HCT116 (cell line): ENCODE results near the gene PTPN22. TPM values are rescaled to one million over a fixed set of nuclear protein-coding genes. Genes with fewer than 3 reads are reported as not detected.
A peak's percentile ranks its signal among the peaks of the same experiment; 100 is the strongest.

ENCODE experiments used
- ATAC-seq: fragments of 200-7000 bp; cut with Tn5 transposase; 2 replicates; pipeline ENCODE4 v1.9.1; 2020; ENCODE audit warnings: mild to moderate bottlenecking, moderate library complexity
- BruUV-seq: library from RNA; stranded (reverse); fragments of 400-500 nt; replicated peaks from 2 replicates; lab custom pipeline; 2021; lab: Mats Ljungman, UMichigan
- CTCF ChIA-PET: fragments of 300-600 bp; sonication (Branson Sonifier 250); formaldehyde crosslinking; loops from one replicate; lab custom pipeline; 2021; ENCODE audit warnings: antibody characterized with exemption; lab: Charles Lee
- POLR2A ChIA-PET: fragments of 300-600, 350-600 bp; sonication (Branson Sonifier 250); formaldehyde crosslinking; loops from one replicate; lab custom pipeline; 2021; ENCODE audit warnings: antibody characterized with exemption; lab: Charles Lee
- RAD21 ChIA-PET, 2 experiments: fragments of 300-600 bp; sonication (Branson Sonifier 250); formaldehyde crosslinking; loops; one replicate each; lab custom pipeline; 2023; ENCODE audit warnings: low total read pairs in 2 of 2; ENCODE audit not compliant: uncharacterized antibody in 2 of 2, unreplicated experiment in 2 of 2, low non-redundant PET in 1 of 2; lab: Charles Lee
- DNase-seq: peaks from one replicate; pipeline ENCODE4 v3.0.0-alpha.2; 2010; ENCODE audit warnings: low read depth, low spot score
- H2AFZ ChIP-seq: fragments of 200-600 bp; shearing (Covaris generic), sonication (generic); 2 replicates; pipeline ENCODE4 v1.6.1; 2017; ENCODE audit warnings: low read depth, mixed run types, mixed read lengths, antibody characterized with exemption, low read length; ENCODE audit not compliant: poor library complexity, severe bottlenecking
- H3K27ac ChIP-seq: 2 replicates; pipeline ENCODE4 v1.5.1; 2012; ENCODE audit warnings: low read depth, low read length
- H3K27me3 ChIP-seq: fragments of 200-600 bp; sonication (generic); 2 replicates; pipeline ENCODE4 v1.6.1; 2016; ENCODE audit warnings: mixed run types, low read length, mixed read lengths; ENCODE audit not compliant: insufficient read depth
- H3K36me3 ChIP-seq, 2 experiments: fragments of 200-500 bp in 1 of 2; fragments of 200-600 bp in 1 of 2; sonication (Bioruptor generic) in 1 of 2; sonication (generic) in 1 of 2; 2 replicates each; pipeline versions ENCODE4 v1.5.1 to v1.6.1; 2014 to 2016; ENCODE audit warnings: low read length in 2 of 2, inconsistent platforms in 1 of 2, mixed read lengths in 1 of 2, mixed run types in 1 of 2; ENCODE audit not compliant: insufficient read depth in 2 of 2, control insufficient read depth in 1 of 2
- H3K4me1 ChIP-seq, 2 experiments: fragments of 200-600 bp in 1 of 2; sonication (generic) in 1 of 2; 2 replicates each; pipeline versions ENCODE4 v1.5.1 to v1.6.1; 2012 to 2017; ENCODE audit warnings: low read length in 2 of 2, inconsistent platforms in 1 of 2, mild to moderate bottlenecking in 1 of 2, mixed read lengths in 1 of 2, mixed run types in 1 of 2, moderate library complexity in 1 of 2; ENCODE audit not compliant: insufficient read depth in 2 of 2, control insufficient read depth in 1 of 2
- H3K4me2 ChIP-seq: fragments of 200-600 bp; sonication (generic); 2 replicates; pipeline ENCODE4 v1.6.1; 2017; ENCODE audit warnings: mixed run types, low read length, mixed read lengths
- H3K4me3 ChIP-seq, 2 experiments: fragments of 200-600 bp in 1 of 2; sonication (generic) in 1 of 2; replicated peaks in 1 of 2; 2 replicates each; pipeline ENCODE4 v1.5.1; 2011 to 2016; ENCODE audit warnings: low read length in 2 of 2, control low read depth in 1 of 2, low read depth in 1 of 2, mild to moderate bottlenecking in 1 of 2, mixed read lengths in 1 of 2, mixed run types in 1 of 2
- H3K79me2 ChIP-seq: fragments of 200-600 bp; sonication (generic); 2 replicates; pipeline ENCODE4 v1.6.1; 2017; ENCODE audit warnings: mild to moderate bottlenecking, mixed run types, low read length, moderate library complexity, mixed read lengths; ENCODE audit not compliant: insufficient read depth
- H3K9ac ChIP-seq: fragments of 200-600 bp; sonication (generic); 2 replicates; pipeline ENCODE4 v1.6.1; 2016; ENCODE audit warnings: low read length, mixed read lengths
- H3K9me2 ChIP-seq: fragments of 200-600 bp; sonication (generic), shearing (Covaris generic); 2 replicates; pipeline ENCODE4 v1.6.1; 2017; ENCODE audit warnings: mixed run types, mild to moderate bottlenecking, moderate library complexity; ENCODE audit not compliant: insufficient read depth
- H3K9me3 ChIP-seq, 2 experiments: fragments of 200-500 bp in 1 of 2; fragments of 200-600 bp in 1 of 2; sonication (Bioruptor generic) in 1 of 2; sonication (generic) in 1 of 2; 2 replicates each; pipeline ENCODE4 v1.6.1; 2014 to 2017; ENCODE audit warnings: low read length in 2 of 2, mixed read lengths in 2 of 2, inconsistent platforms in 1 of 2, low read depth in 1 of 2, mild to moderate bottlenecking in 1 of 2, mixed run types in 1 of 2, moderate library complexity in 1 of 2; ENCODE audit not compliant: control insufficient read depth in 1 of 2, insufficient read depth in 1 of 2
- H4K20me1 ChIP-seq: fragments of 200-600 bp; sonication (generic), shearing (Covaris generic); 2 replicates; pipeline ENCODE4 v1.6.1; 2017; ENCODE audit warnings: mixed run types, mild to moderate bottlenecking, moderate library complexity; ENCODE audit not compliant: insufficient read depth
- CBX3 ChIP-seq: IDR thresholded peaks from 2 replicates; pipeline ENCODE4 v1.6.1; 2012; ENCODE audit warnings: low read depth
- CEBPB ChIP-seq: IDR thresholded peaks from 2 replicates; pipeline ENCODE4 v1.6.1; 2012; ENCODE audit warnings: low read depth
- EGR1 ChIP-seq: IDR thresholded peaks from 2 replicates; pipeline ENCODE4 v1.6.1; 2012; ENCODE audit warnings: low read depth
- ELF1 ChIP-seq: IDR thresholded peaks from 2 replicates; pipeline ENCODE4 v1.6.1; 2012; ENCODE audit warnings: low read depth, borderline replicate concordance
- EZH2 ChIP-seq: fragments of 200-600 bp; sonication (generic); IDR thresholded peaks from 2 replicates; pipeline ENCODE4 v1.6.1; 2017; ENCODE audit warnings: antibody characterized with exemption, mixed run types
- EZH2phosphoT487 ChIP-seq: fragments of 200-600 bp; IDR thresholded peaks from 2 replicates; pipeline ENCODE4 v1.6.1; 2018; ENCODE audit warnings: antibody characterized with exemption, borderline replicate concordance
- FOSL1 ChIP-seq: IDR thresholded peaks from 2 replicates; pipeline ENCODE4 v1.6.1; 2012; ENCODE audit warnings: low read depth
- JUND ChIP-seq: IDR thresholded peaks from 2 replicates; pipeline ENCODE4 v1.6.1; 2012
- POLR2A ChIP-seq: IDR thresholded peaks from 2 replicates; pipeline ENCODE4 v1.7.0; 2011; ENCODE audit warnings: borderline replicate concordance; ENCODE audit not compliant: insufficient read depth, insufficient read length; ENCODE audit errors: extremely low read depth
- POLR2AphosphoS5 ChIP-seq: IDR thresholded peaks from 2 replicates; pipeline ENCODE4 v1.6.1; 2011; ENCODE audit warnings: mild to moderate bottlenecking, low read depth, low read length, moderate library complexity
- RAD21 ChIP-seq: IDR thresholded peaks from 2 replicates; pipeline ENCODE4 v1.6.1; 2012; ENCODE audit warnings: low read depth, mild to moderate bottlenecking
- SIN3A ChIP-seq: IDR thresholded peaks from 2 replicates; pipeline ENCODE4 v1.6.1; 2012; ENCODE audit warnings: low read depth
- SP1 ChIP-seq: IDR thresholded peaks from 2 replicates; pipeline ENCODE4 v1.6.1; 2012; ENCODE audit warnings: low read depth
- SRF ChIP-seq: IDR thresholded peaks from 2 replicates; pipeline ENCODE4 v1.6.1; 2012; ENCODE audit warnings: low read depth
- ZFX ChIP-seq: fragments of 450-650 bp; IDR thresholded peaks from 2 replicates; pipeline ENCODE4 v1.6.1; 2017
- ZNF274 ChIP-seq: fragments of 200-500 bp; sonication (Bioruptor generic); IDR thresholded peaks from 2 replicates; pipeline ENCODE4 v1.6.1; 2014; ENCODE audit warnings: mild to moderate bottlenecking, low read depth, low read length, inconsistent platforms
- intact Hi-C: fragments of 100-400 bp; cut with micrococcal nuclease; formaldehyde crosslinking; loops from 2 replicates; pipeline ENCODE4 v1.10.0; 2022
- total RNA-seq: library from RNA; stranded (reverse); gene quantifications from one replicate; pipeline ENCODE4 v1.2.1, GENCODE V29; 2021; ENCODE audit not compliant: unreplicated experiment
- TF ChIP-seq, protein P1 (sequence below): IDR thresholded peaks from 2 replicates; pipeline ENCODE4 v1.6.1; 2012; ENCODE audit warnings: low read depth

The PTPN22 gene
- total RNA-seq, 1 experiment from 2014 or later: 0.17 TPM

DNA sequence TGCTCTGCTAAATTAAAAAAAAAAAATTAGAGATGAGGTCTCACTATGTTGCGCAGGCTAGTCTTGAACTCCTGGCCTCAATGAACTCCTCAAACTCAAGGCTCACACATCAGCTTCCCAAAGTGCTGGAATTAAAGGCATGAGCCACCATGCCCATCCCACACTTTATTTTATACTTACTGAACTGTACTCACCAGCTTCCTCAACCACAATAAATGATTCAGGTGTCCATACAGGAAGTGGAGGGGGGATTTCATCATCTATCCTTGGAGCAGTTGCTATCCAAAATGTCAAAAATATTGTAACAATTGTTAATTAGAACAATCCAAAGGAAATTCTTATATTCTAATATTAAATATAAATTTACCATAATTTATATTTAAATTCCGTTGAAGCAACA, 36.8 kb downstream of the PTPN22 start:
- no peaks in the 10 kb centered on the region for H3K9me3 ChIP-seq
- no peak overlapping the region for H3K4me2 ChIP-seq
- ChIA-PET RAD21 (no interaction called here), CTCF (interaction anchor here (0.7 to 2.1 kb wide), 12 partner anchors 11 to 1207 kb away, joined by 3 to 11 read pairs (median 4); partner anchors contain the start of genes OLFML3 and RSBN1), POLR2A (no interaction called here)
- BruUV-seq: no TSS peak
- ATAC-seq (no peak), DNase-seq (no peak)
- no peaks in the 10 kb centered on the region for H4K20me1 ChIP-seq
- no peak overlapping the region for H2AFZ ChIP-seq
- no peaks in the 10 kb centered on the region for H3K27me3 ChIP-seq
- no peaks in the 10 kb centered on the region for H3K79me2 ChIP-seq
- TF ChIP-seq POLR2AphosphoS5: no peak
- no peak for TF ChIP-seq ZNF274
- TF ChIP-seq SP1: no peak
- no peak for TF ChIP-seq EZH2
- no peak for TF ChIP-seq SRF
- TF ChIP-seq SIN3A: no peak
- no peak for TF ChIP-seq ZFX
- TF ChIP-seq CEBPB: no peak
- no peak for TF ChIP-seq CBX3
- TF ChIP-seq JUND: no peak
- TF ChIP-seq ELF1: no peak
- no peak for TF ChIP-seq EGR1
- H3K4me1 ChIP-seq: no peaks in the 10 kb centered on the region
- intact Hi-C loops: loop anchor here (5.0 to 10.0 kb wide), 4 partner anchors 68 to 1120 kb away; partner anchors contain the start of gene AP4B1
- no peaks in the 10 kb centered on the region for H3K9me2 ChIP-seq
- no peaks in the 10 kb centered on the region for H3K36me3 ChIP-seq
- no peak overlapping the region for H3K27ac ChIP-seq
- no peak overlapping the region for H3K9ac ChIP-seq
- H3K4me3 ChIP-seq: no peak overlapping the region

DNA sequence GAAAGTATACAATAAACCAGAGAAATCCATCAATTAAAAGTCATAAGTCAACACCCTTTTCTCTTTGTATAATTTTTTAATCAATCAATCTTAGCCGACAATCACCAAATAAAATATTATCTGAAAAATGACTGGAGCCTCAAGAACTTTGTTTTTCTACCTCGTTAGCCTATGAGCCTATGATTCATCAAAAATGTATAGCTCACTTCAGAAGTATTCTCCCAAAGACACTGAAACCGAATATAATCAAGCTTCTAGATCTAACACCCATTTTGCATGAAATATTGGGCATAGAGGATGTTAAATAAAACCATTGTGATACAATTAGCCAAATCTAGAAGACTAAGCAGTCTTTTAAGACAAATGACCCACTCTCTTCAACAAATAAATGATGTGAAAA, 41.5 kb downstream of the PTPN22 start:
- Histone ChIP-seq H3K27me3 (no peaks in the 10 kb centered on the region), H3K79me2 (no peaks in the 10 kb centered on the region), H3K4me2 (no peak overlapping the region), H2AFZ (peak overlapping the region; percentile 18), H3K9me3 (no peaks in the 10 kb centered on the region), H3K27ac (no peak overlapping the region), H3K9ac (no peak overlapping the region), H3K4me3 (no peak overlapping the region), H4K20me1 (no peaks in the 10 kb centered on the region), H3K9me2 (0 out of 2 replicates have a peak, but pooled peaks cover 2% of the 10 kb centered on the region), H3K36me3 (no peaks in the 10 kb centered on the region), H3K4me1 (no peaks in the 10 kb centered on the region)
- TF ChIP-seq JUND (no peak), CBX3 (no peak), FOSL1 (no peak), POLR2AphosphoS5 (no peak), RAD21 (no peak), POLR2A (no peak), ZFX (no peak), EZH2phosphoT487 (no peak), SP1 (no peak)
- TF ChIP-seq, protein P1, sequence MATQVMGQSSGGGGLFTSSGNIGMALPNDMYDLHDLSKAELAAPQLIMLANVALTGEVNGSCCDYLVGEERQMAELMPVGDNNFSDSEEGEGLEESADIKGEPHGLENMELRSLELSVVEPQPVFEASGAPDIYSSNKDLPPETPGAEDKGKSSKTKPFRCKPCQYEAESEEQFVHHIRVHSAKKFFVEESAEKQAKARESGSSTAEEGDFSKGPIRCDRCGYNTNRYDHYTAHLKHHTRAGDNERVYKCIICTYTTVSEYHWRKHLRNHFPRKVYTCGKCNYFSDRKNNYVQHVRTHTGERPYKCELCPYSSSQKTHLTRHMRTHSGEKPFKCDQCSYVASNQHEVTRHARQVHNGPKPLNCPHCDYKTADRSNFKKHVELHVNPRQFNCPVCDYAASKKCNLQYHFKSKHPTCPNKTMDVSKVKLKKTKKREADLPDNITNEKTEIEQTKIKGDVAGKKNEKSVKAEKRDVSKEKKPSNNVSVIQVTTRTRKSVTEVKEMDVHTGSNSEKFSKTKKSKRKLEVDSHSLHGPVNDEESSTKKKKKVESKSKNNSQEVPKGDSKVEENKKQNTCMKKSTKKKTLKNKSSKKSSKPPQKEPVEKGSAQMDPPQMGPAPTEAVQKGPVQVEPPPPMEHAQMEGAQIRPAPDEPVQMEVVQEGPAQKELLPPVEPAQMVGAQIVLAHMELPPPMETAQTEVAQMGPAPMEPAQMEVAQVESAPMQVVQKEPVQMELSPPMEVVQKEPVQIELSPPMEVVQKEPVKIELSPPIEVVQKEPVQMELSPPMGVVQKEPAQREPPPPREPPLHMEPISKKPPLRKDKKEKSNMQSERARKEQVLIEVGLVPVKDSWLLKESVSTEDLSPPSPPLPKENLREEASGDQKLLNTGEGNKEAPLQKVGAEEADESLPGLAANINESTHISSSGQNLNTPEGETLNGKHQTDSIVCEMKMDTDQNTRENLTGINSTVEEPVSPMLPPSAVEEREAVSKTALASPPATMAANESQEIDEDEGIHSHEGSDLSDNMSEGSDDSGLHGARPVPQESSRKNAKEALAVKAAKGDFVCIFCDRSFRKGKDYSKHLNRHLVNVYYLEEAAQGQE: no peak
- intact Hi-C loops: loop anchor here (10.0 kb wide), 3 partner anchors 135 to 1125 kb away; no protein-coding TSS in a partner anchor
- ATAC-seq (no peak), DNase-seq (no peak)
- BruUV-seq: no TSS peak
- POLR2A ChIA-PET: no interaction called here
- RAD21 ChIA-PET: no interaction called here
- CTCF ChIA-PET: no interaction called here
